ENCODE data around the gene ZC2HC1B. TPM values are rescaled to one million over a fixed set of nuclear protein-coding genes. Genes with fewer than 3 reads are reported as not detected.

Gene ZC2HC1B
- total and polyA plus RNA-seq, 4 donors = not detected

DNA sequence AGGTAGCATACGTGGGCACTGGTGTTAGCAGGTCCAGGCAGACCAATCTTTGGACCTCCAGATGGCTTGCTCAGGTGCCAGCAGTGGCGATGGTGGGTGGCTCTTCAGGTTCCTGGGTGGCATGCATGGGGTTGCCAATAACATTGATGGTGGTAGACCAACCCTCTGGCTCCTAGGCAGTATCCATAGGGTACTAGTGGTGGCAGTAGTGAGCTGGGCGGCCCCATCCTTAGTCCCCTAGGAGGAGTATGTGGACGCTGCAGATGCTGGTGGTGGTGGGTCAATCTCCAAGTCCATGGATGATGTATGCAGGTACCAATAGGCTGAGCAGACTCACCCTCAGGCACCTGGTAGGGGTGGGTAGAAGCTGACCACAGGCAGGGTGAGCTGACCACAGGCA lies 70.6 kb downstream of the ZC2HC1B start:
- Histone ChIP-seq H3K4me1 (ENCODE audit: control insufficient read depth in 4 of 4, insufficient read depth in 4 of 4, low read length in 3 of 4) (no peaks in the 10 kb centered on the region), H3K9me3 (ENCODE audit: control insufficient read depth in 4 of 4, low read length in 3 of 4) (no peaks in the 10 kb centered on the region)

DNA sequence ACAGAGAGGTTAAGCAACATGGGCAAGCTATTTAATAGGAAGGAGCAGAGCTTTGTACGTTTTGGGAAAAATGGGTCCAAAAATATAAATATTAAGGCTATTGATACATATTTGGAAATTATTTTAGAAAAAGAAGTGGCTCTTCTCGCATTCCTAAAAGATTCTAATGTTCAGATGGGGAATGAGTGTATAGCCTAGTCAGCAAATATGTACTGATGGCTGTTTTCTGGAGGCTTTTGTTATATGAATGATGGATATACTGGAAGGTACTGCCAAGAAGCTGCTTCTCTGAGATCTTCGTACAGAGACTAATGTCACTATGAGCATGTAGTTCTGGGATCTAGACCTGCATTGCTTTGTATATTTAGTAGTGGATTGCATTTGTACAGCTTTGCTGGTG lies 72.1 kb downstream of the ZC2HC1B start:
- WGBS = 92% methylated on average over 3 of the region's 3 CpGs
- no peaks in the 10 kb centered on the region for H3K9me3 ChIP-seq (ENCODE audit: control insufficient read depth in 4 of 4, low read length in 3 of 4)
- no peak for DNase-seq (ENCODE audit: low spot score)
- no peaks in the 10 kb centered on the region for H3K27me3 ChIP-seq (ENCODE audit: control insufficient read depth in 4 of 4, insufficient read depth in 4 of 4, low read length in 3 of 4)
- H3K4me3 ChIP-seq (ENCODE audit: low read depth in 1 of 3, low read length in 3 of 3) = no peak overlapping the region
- no peaks in the 10 kb centered on the region for H3K36me3 ChIP-seq (ENCODE audit: control insufficient read depth in 4 of 4, insufficient read depth in 3 of 4, low read depth in 1 of 4, low read length in 3 of 4)
- H3K4me1 ChIP-seq (ENCODE audit: control insufficient read depth in 4 of 4, insufficient read depth in 4 of 4, low read length in 3 of 4) = no peaks in the 10 kb centered on the region
- no peak overlapping the region for H3K27ac ChIP-seq (ENCODE audit: low read depth in 1 of 2, low read length in 2 of 2)
- H3K9ac ChIP-seq (ENCODE audit: low read depth in 1 of 2, low read length in 2 of 2) = no peak overlapping the region
- TF ChIP-seq FOXA2 (IDR thresholded peaks at IDR 0.05) (no peak), RXRA (IDR thresholded peaks at IDR 0.05) (no peak), JUND (IDR thresholded peaks at IDR 0.05) (no peak), NR2F2 (IDR thresholded peaks at IDR 0.05) (no peak), SP1 (IDR thresholded peaks at IDR 0.05) (no peak), TAF1 (conservative IDR thresholded peaks at IDR 0.05) (no peak), YY1 (IDR thresholded peaks at IDR 0.05) (no peak), EGR1 (IDR thresholded peaks at IDR 0.05; ENCODE audit: low read depth in 2 of 2) (no peak), HNF4A (conservative IDR thresholded peaks at IDR 0.05) (no peak), GABPA (IDR thresholded peaks at IDR 0.05 in 1 of 2, conservative IDR thresholded peaks at IDR 0.05 in 1 of 2) (no peak), HNF4G (IDR thresholded peaks at IDR 0.05) (no peak), FOXA1 (IDR thresholded peaks at IDR 0.05) (no peak), RAD21 (IDR thresholded peaks at IDR 0.05) (no peak)
- TF ChIP-seq, protein P1, sequence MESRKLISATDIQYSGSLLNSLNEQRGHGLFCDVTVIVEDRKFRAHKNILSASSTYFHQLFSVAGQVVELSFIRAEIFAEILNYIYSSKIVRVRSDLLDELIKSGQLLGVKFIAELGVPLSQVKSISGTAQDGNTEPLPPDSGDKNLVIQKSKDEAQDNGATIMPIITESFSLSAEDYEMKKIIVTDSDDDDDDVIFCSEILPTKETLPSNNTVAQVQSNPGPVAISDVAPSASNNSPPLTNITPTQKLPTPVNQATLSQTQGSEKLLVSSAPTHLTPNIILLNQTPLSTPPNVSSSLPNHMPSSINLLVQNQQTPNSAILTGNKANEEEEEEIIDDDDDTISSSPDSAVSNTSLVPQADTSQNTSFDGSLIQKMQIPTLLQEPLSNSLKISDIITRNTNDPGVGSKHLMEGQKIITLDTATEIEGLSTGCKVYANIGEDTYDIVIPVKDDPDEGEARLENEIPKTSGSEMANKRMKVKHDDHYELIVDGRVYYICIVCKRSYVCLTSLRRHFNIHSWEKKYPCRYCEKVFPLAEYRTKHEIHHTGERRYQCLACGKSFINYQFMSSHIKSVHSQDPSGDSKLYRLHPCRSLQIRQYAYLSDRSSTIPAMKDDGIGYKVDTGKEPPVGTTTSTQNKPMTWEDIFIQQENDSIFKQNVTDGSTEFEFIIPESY (IDR thresholded peaks at IDR 0.05) = no peak
- TF ChIP-seq, protein P2, sequence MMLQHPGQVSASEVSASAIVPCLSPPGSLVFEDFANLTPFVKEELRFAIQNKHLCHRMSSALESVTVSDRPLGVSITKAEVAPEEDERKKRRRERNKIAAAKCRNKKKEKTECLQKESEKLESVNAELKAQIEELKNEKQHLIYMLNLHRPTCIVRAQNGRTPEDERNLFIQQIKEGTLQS (IDR thresholded peaks at IDR 0.05) = no peak
- TF ChIP-seq, protein P3, sequence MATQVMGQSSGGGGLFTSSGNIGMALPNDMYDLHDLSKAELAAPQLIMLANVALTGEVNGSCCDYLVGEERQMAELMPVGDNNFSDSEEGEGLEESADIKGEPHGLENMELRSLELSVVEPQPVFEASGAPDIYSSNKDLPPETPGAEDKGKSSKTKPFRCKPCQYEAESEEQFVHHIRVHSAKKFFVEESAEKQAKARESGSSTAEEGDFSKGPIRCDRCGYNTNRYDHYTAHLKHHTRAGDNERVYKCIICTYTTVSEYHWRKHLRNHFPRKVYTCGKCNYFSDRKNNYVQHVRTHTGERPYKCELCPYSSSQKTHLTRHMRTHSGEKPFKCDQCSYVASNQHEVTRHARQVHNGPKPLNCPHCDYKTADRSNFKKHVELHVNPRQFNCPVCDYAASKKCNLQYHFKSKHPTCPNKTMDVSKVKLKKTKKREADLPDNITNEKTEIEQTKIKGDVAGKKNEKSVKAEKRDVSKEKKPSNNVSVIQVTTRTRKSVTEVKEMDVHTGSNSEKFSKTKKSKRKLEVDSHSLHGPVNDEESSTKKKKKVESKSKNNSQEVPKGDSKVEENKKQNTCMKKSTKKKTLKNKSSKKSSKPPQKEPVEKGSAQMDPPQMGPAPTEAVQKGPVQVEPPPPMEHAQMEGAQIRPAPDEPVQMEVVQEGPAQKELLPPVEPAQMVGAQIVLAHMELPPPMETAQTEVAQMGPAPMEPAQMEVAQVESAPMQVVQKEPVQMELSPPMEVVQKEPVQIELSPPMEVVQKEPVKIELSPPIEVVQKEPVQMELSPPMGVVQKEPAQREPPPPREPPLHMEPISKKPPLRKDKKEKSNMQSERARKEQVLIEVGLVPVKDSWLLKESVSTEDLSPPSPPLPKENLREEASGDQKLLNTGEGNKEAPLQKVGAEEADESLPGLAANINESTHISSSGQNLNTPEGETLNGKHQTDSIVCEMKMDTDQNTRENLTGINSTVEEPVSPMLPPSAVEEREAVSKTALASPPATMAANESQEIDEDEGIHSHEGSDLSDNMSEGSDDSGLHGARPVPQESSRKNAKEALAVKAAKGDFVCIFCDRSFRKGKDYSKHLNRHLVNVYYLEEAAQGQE (IDR thresholded peaks at IDR 0.05) = no peak

More for the DNA sequence above, 70.6 kb downstream of the ZC2HC1B start:
- no peak overlapping the region for H3K9ac ChIP-seq (ENCODE audit: low read depth in 1 of 2, low read length in 2 of 2)
- no peak for DNase-seq (ENCODE audit: low spot score)
- no peaks in the 10 kb centered on the region for H3K27me3 ChIP-seq (ENCODE audit: control insufficient read depth in 4 of 4, insufficient read depth in 4 of 4, low read length in 3 of 4)
- 93% methylated on average over 4 of the region's 4 CpGs for WGBS
- no peaks in the 10 kb centered on the region for H3K36me3 ChIP-seq (ENCODE audit: control insufficient read depth in 4 of 4, insufficient read depth in 3 of 4, low read depth in 1 of 4, low read length in 3 of 4)
- TF ChIP-seq, protein P1 (IDR thresholded peaks at IDR 0.05) = no peak
- no peak for TF ChIP-seq SP1 (IDR thresholded peaks at IDR 0.05)
- TF ChIP-seq, protein P4, sequence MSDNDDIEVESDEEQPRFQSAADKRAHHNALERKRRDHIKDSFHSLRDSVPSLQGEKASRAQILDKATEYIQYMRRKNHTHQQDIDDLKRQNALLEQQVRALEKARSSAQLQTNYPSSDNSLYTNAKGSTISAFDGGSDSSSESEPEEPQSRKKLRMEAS (IDR thresholded peaks at IDR 0.05) = no peak
- no peak for TF ChIP-seq EGR1 (IDR thresholded peaks at IDR 0.05; ENCODE audit: low read depth in 2 of 2)
- TF ChIP-seq, protein P5, sequence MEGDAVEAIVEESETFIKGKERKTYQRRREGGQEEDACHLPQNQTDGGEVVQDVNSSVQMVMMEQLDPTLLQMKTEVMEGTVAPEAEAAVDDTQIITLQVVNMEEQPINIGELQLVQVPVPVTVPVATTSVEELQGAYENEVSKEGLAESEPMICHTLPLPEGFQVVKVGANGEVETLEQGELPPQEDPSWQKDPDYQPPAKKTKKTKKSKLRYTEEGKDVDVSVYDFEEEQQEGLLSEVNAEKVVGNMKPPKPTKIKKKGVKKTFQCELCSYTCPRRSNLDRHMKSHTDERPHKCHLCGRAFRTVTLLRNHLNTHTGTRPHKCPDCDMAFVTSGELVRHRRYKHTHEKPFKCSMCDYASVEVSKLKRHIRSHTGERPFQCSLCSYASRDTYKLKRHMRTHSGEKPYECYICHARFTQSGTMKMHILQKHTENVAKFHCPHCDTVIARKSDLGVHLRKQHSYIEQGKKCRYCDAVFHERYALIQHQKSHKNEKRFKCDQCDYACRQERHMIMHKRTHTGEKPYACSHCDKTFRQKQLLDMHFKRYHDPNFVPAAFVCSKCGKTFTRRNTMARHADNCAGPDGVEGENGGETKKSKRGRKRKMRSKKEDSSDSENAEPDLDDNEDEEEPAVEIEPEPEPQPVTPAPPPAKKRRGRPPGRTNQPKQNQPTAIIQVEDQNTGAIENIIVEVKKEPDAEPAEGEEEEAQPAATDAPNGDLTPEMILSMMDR (IDR thresholded peaks at IDR 0.05; ENCODE audit: low read depth, low read length, missing input control) = no peak
- TF ChIP-seq YY1 (IDR thresholded peaks at IDR 0.05) = no peak
- TF ChIP-seq FOXA1 (IDR thresholded peaks at IDR 0.05) = no peak
- TF ChIP-seq HNF4A (conservative IDR thresholded peaks at IDR 0.05) = no peak
- TF ChIP-seq, protein P2 (IDR thresholded peaks at IDR 0.05) = no peak
- H3K27ac ChIP-seq (ENCODE audit: low read depth in 1 of 2, low read length in 2 of 2) = no peak overlapping the region
- no peak overlapping the region for H3K4me3 ChIP-seq (ENCODE audit: low read depth in 1 of 3, low read length in 3 of 3)

All from liver (tissue), 9 donors.